Skin of body (tissue), 2 donors: ENCODE measurements around the gene TMEM219. TPM values are rescaled to one million over a fixed set of nuclear protein-coding genes. Genes with fewer than 3 reads are reported as not detected.
"Not testable (repeated sequence)": the region's sequence is repeated elsewhere in the genome, so short reads cannot be mapped to it uniquely, and the experiment has no call there.

Source experiments
- DNase-seq: peaks from one replicate; lab custom pipeline; 2025; lab: John Stamatoyannopoulos, UW
- total RNA-seq: library from RNA; depleted of rRNA; stranded (reverse); fragments of >200 nt; gene quantifications from one replicate; pipeline ENCODE4 v1.2.3, GENCODE V29; 2014

Gene TMEM219
- total RNA-seq, 1 donor from 2014 or later, result 30.3 TPM

DNA sequence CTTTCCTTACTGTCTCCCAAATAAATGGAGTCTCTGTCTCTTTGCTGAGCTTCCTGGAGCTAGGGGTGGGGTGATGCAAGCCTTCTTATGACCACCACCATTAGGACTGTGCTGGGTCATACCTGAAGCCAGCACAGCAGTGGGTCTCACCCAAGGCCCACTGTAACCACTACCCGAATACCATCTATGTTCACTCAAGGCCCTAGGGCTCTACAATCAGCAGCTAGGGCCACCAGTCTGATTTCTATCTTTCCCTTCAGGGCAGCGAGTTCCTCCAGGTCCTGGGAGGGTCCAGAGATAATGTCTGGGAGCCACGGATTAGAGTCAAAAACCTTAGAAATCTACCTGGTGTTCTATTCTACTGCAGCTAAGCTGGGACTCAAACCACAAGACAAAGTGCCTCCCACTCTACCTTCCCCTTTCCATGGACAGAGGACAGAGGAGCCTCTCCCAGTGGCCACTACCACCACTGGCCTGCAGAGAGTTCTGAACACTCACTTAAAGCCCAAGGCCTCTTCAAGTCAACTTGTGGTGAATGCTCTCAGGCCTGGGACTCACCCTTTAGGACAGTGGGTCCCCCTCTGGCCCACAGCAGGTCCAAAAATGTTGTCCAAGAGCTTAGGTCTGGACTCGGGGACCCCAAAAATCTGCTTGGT, 10.9 kb upstream of the TMEM219 start:
- no peak for DNase-seq

DNA sequence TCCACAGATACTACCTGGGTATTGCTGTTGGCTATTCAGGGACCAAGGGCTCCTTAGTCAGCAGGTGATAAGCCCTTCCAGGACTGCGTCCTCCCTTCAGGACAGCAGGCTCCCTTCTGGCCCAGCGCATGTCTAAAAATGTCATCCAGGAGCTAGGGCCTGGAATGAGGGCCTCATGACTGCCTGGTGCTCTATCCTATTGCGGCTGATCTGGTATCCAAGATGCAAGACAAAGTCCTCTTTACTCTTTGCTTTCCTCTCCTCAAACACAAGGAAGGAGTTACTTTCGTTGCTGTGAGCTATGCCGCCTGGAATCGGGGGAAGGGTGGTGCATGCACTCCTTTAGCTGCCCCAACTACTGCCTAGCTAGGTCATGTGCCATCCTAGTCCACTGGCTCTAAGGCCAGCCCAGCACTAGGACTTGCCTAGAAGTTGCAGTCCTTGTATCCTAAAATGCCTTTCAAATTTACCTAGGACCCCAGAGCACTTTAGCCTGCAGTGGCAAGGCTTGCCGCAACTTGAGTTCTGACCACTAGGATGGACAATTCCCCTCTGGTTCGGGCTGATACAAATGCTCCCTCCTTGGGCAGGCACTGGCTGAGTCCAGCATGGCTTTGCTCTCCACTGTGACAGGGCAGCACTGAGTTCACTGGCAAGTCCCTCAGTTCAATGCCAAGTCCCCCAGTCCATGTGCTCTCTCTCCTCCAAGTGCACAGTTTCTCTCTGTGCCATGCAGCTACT, 10.1 kb upstream of the TMEM219 start:
- no peak for DNase-seq

DNA sequence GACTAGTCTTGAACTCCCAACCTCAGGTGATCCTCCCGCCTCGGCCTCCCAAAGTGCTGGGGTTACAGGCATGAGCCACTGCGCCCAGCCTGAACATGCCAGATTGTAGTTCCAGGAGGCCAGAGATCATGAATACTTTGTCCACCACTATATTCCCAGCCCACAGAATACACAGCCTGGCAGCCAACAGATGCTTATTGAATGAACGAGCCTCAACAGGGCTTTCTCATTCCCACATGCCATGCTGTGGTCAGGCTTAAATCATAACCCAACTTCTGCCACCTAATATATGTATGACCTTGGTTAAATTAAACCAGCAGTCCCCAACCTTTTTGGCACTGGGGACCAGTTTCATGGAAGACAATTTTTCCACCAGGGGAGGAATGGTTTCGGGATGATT, 3.1 kb upstream of the TMEM219 start:
- no peak for DNase-seq

DNA sequence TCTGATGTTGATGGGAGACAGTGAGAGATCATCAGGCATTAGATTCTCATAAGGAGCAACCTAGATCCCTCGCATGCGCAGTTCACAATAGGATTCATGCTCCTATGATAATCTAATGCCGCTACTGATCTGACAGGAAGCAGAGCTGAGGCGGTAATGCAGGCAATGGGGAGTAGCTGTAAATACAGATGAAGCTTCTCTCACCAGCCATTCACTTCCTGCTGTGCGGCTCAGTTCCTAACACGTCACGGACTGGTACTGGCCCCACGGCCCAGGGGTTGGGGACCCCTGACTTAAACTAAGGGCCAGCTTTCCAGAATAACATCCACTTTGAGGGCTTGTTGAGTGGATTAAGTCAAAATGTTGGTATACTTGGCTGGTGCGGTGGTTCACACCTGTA, 2.6 kb upstream of the TMEM219 start:
- DNase-seq, result no peak

DNA sequence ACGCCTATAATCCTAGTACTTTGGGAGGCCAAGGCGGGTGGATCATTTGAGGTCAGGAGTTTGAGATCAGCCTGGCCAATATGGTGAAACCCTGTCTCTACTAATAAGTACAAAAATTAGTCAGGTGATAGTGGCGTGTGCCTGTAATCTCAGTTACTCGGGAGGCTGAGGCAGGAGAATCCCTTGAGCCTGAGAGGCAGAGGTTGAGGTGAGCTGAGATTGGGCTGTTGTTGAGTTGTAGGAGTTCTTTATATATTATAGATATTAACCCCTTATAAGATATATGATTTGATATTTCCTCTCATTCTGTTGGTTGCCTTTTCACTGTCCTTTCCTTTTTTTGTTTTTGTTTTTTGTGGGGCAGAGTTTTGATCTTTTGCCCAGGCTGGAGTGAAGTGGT, 2.1 kb upstream of the TMEM219 start:
- not testable (repeated sequence) for DNase-seq

DNA sequence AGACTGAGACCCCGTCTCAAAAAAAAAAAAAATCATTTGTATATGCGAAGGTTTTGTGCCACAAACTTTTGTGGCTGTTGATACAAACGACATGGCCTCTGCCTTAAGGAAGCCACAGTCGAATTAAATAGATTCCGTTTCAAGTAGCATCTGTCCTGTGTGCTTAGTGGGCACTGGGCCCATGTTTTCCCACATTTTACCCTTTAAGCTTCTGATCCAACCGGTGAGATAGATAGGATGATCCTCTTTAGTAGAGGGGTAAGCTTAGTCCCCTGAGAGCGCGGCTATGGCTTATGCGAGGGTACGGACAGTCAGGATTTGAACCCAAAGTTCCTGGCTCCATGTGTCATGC, 776 bp upstream of the TMEM219 start:
- DNase-seq, result no peak

DNA sequence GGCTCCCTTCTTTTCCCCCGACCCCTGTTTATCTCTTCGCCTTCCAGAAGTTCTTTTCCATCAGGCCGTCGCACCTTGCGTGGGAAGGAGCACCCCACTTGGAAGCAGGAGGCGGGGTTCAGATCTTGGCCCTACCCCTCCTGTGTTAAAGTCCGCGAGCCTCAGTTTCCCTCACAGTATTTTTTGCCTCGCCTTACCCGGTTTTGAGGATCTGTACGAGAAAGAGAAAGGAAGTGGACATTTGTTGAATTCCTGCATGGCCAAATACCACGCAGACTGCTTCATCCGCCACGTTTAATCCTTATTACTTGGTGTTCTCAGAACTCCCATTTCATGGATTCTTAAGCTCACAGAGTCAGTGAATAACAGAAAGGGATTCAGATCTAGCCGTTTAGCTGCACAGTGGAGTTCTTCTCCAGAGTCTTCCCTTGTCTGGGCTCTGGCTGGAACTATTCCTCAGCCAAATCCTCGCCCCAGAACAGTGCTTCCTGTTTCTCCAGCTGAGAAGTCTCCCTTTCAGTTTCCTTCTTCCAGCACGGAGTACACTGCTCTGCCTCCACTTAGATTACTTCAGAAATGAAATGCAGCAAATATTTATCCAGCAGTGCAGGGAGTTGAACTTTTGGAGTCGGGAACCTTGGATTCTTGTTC, 590 bp downstream of the TMEM219 start:
- peak; percentile 26 for DNase-seq

DNA sequence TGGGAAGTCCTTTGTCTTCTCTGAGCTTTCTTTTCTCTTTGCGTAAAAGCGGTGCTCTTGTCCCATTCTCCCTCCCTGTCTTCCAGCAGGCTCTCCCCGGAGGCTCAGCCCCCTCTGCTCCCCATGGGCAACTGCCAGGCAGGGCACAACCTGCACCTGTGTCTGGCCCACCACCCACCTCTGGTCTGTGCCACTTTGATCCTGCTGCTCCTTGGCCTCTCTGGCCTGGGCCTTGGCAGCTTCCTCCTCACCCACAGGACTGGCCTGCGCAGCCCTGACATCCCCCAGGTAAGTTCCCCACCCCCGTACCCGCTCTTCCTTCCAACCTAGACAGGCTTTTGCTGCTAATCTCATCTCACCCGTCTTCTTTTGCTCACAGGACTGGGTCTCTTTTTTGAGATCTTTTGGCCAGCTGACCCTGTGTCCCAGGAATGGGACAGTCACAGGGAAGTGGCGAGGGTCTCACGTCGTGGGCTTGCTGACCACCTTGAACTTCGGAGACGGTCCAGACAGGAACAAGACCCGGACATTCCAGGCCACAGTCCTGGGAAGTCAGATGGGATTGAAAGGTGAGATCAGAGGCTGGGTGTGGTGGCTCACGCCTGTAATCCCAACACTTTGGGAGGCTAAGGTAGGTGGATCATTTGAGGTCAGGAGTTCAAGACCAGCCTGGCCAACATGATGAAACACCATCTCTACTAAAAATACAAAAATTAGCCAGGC, 1.3 kb downstream of the TMEM219 start:
- no peak for DNase-seq

DNA sequence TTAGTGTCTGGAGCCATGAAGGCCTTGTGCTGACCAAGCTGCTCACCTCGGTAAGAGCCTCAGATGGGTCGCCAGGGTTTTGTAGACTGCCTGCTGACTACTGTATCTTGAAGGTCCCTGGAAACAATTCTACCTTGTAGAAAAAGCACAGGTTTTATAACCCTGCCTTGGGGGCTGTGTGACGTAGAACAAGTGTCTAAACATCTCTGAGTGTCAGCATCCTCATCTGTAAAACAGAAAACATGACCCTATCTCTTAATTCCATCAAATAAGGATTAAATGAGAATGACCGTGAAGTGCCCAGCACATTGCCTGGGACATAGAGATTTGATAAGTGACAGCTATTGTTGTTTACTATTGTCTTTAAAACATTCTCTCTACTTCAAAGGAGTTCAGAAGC, 6.3 kb downstream of the TMEM219 start:
- DNase-seq, result no peak

DNA sequence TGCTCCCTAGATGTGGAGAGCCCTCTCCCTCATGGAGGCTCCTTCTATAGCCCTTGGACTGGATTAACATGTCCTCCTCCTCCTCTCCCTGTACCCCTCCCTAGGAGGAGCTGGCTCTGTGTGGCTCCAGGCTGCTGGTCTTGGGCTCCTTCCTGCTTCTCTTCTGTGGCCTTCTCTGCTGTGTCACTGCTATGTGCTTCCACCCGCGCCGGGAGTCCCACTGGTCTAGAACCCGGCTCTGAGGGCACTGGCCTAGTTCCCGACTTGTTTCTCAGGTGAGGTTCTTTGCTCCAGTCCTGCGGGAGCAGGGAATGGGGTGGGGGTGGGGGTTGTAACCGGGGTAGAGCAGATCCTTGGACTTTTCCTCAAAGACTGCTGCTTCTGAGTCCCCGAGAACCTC, 9.4 kb downstream of the TMEM219 start:
- DNase-seq, result no peak

DNA sequence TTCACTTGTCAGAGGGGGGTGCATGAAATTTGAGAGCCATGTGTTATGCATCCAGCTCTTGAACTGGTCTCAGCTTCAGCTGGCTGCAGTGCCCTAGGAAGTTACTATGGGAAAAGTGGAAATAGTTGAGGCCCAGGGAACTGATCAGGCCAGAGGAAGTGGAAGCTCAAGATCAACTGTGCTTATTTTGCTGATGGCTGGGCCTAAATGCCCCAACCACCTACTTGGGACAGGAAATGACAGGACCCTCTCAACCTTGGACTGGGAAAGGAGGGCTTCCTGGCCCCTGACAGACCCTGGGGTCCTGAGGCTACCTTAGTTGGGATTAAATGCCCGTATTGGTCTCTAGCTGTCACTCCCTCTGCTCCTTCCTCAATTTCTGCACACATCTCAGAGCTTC, 10.6 kb downstream of the TMEM219 start:
- DNase-seq, result no peak

DNA sequence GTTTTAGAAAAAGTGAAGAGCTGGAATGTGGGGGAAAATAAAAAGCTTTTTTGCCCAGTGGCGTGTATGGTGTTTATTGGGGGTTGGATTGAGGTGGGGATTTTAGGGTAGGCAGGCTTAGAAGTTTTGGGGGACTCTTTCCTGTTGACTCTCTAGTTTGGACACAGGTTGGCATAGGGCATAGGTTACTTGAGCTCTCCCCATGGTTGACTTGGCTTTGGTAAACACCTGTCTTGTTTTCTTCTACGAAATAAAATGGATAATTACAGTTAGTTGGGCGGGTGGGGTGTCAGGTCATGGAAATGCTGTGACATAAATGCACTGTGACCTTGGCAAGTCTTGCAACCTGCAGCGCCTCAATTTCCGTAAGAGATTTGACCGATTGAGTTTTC, 11.1 kb downstream of the TMEM219 start:
- DNase-seq, result no peak

DNA sequence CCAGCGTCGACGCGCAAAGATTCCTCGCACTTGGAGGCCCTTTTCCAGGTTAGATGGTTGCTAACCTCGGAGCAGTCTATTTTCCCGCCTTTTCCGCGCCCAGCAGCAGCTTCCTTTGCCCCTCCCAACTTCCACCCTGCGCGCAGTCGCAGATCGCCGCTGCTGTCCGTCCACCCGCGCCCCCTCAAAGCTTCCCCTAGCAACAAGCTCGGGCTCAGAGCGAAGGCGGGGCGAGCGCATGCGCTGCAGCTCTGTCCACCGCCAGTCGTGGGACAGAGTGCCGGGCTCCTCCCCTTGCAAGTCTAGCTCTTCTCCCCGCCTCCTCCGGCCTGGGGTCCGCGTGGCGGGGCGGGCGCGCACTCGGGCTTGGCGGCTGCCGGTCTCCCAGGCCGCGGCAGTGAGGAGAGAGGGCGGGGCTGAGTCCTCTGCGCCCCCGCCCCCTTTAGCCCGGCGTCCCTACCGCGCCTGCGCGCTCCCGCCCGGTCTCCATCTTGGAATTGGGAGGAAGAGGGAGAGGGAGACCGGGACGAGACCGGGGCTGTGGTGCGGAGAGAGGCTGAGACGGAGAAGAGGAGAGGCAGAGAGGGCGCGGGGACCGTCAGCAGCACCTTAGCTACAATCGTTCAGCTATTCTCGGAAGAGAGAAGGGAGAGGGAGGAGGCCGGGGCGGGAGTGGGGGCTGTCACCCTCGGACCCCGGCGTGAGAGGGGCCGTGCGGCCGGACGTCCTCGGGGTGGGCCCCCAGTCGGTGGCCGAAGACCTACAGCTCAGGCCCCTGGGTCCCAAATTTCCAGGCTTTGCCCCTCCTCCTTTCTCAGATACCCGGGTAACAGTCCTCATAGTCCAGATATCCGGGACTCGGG, 11.7 kb downstream of the TMEM219 start, which contains the start of gene TAOK2:
Gene TAOK2 (plus strand): TSS at position 485 of the 863 bp plus-strand sequence. CDS start 3,905 bp downstream, outside the sequence.
- DNase-seq, result peak; percentile 98

DNA sequence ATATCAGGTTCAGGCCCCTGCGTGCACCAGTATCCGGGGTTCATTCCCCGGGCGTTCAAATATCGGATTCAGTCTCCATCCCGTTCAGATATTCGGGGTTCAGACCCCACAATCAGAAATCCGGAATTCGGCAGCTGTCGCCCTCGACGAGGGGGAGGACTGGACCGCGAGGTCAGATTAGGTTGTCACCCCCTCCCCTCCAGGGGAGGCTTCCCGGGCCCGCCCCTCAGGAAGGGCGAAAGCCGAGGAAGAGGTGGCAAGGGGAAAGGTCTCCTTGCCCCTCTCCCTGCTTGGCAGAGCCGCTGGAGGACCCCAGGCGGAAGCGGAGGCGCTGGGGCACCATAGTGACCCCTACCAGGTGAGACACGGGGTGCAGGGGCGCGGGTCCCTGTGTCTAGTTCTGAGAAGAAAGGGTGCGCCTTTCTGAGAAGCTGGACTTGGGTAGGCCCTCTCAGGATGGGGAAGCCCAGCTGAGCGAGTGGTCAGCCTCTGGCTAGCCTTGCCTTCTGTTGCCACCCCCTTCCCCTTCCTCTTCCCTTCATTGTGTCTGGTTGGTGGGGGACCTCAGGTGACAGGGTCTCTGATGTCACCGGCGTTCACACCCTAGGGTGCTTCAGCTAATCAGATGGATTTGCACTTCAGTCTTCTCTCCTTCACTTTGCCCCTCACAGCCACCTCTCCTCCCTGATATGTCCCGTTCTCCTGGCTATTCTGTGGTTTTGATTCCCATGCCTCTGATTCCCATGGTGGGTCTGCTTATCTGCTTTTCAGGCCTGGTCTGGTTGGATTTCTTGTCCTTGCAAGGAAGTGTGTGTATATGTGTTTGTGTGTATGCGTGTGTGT, 12.6 kb downstream of the TMEM219 start:
- peak; percentile 18 for DNase-seq

DNA sequence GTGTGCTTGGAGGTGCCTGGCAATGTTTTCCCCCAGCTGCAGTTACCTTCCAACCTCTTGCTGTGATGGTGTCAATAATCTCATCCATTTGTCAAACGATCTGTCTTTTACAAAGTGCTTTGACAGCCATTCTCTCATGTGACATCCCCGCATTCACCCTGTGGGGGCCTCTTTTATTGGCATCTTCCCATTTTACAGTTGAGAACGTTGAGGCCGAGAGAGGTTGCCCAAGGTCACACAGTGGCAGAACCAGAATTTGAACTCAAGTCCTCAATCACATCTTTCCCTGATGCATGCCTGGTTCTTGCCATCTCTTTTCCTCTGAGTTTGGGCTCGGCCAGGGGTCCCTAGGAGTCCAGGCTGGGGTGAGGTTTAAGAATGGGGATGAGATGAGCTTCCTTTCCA, 13.3 kb downstream of the TMEM219 start:
- DNase-seq, result no peak

DNA sequence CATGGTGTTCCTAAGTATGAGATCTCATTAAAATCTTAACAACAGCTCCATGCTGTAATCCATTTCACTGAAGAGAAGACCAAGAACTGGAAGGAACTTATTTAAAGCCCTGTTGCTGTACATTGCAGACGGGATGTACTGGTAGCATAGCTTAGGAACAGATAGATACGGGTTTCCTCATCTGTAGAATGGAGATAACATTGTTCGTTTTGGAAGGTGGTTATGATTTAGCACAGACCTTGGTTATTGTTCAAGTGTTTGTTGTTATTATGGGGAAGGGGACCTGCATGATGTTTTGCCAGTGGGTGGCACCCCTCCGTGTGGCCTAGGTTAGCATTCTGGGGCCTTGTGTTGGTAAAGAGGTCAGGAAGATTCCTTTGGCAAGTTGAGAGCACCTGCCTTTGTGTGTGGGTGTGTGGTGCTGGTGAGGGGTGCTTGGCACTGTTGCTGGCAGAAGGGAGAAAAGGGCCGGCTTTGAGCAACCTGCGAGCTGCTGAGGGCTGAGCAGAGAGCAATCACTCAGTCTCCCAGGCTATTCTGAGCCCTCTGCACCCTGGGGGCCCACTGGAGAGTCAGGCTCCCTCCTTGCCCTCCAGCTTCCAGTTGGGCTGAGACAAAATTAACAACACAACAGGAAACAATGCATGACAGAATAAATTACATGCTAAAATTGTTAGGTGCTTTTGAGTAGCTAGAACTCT, 14.1 kb downstream of the TMEM219 start:
- no peak for DNase-seq

DNA sequence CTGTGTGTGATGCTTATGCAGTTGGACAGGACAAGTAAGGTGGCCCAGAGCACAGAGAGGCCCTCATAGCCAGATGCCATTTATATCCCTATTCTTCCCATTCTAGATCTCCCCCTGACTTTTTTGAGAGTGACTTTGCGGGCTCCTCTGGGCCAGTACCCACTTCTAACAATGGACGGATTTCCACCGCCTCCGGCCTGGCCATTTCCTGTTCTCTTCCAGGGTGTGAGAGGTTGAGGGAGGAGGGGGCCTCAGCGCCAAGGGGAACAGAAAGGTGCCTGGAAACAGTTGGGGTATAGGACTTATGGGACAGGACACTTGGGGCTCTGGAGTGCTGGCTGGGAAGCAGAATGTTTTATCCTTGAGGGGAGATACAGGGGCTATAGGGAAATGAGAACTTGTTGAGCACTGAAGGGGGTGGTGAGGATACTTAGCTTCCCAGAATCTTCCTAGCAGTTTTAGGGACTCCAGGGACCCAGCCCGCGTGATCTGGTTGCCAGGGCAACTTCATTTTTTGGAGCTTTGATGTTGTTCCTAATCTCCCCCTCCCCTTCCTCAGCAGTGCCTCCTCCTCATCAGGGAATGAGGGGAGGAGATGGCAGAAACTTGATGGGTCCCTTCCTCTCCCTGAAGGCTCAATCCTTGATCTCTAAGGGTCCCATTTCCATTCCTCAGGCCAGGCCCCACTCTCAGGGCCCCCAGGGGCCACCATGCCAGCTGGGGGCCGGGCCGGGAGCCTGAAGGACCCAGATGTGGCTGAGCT, 15.4 kb downstream of the TMEM219 start:
- no peak for DNase-seq

DNA sequence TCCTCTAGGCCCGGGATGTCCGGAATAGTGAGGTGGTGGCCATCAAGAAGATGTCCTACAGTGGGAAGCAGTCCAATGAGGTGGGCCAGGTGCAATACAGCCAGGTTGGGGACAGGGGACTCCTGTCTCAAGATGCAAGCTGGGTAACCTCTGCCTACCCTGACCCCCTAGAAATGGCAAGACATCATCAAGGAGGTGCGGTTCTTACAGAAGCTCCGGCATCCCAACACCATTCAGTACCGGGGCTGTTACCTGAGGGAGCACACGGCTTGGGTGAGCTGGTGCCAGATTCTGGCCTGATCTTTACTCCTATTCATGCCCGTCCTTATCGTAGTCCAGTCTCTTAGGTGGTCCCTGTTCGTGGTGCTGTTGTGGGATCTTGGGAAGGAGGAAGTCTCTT, 16.2 kb downstream of the TMEM219 start:
- DNase-seq, result no peak
